PFSK-1 (cell line): ENCODE results near the gene ACIN1.

ENCODE experiments used
- FOXP2 ChIP-seq: optimal IDR thresholded peaks from 2 replicates; pipeline ENCODE3; 2011; ENCODE audit warnings: borderline replicate concordance, control low read depth, inconsistent platforms; ENCODE audit not compliant: insufficient read depth; ENCODE audit errors: extremely low read length, extremely low read depth
- POLR2AphosphoS5 ChIP-seq: IDR thresholded peaks from 2 replicates; pipeline ENCODE4 v1.6.1; 2012; ENCODE audit warnings: low read depth, mild to moderate bottlenecking, control low read depth, low read length, moderate library complexity
- SIN3A ChIP-seq: IDR thresholded peaks from 2 replicates; pipeline ENCODE4 v1.6.1; 2012; ENCODE audit warnings: mild to moderate bottlenecking, low read length, moderate library complexity, borderline replicate concordance; ENCODE audit not compliant: insufficient read depth
- TAF1 ChIP-seq: IDR thresholded peaks from 2 replicates; pipeline ENCODE4 v1.6.1; 2012; ENCODE audit warnings: low read length, control low read depth, borderline replicate concordance; ENCODE audit not compliant: insufficient read depth
- TF ChIP-seq, protein P1 (sequence below), 2 experiments: IDR thresholded peaks; 2 replicates each; pipeline versions ENCODE4 v1.6.1 to v1.8.0; 2011 to 2012; ENCODE audit warnings: low read depth in 2 of 2, low read length in 2 of 2, control low read depth in 1 of 2, inconsistent platforms in 1 of 2, mild to moderate bottlenecking in 1 of 2, moderate library complexity in 1 of 2; ENCODE audit not compliant: insufficient read depth in 1 of 2

ACIN1 gene

DNA sequence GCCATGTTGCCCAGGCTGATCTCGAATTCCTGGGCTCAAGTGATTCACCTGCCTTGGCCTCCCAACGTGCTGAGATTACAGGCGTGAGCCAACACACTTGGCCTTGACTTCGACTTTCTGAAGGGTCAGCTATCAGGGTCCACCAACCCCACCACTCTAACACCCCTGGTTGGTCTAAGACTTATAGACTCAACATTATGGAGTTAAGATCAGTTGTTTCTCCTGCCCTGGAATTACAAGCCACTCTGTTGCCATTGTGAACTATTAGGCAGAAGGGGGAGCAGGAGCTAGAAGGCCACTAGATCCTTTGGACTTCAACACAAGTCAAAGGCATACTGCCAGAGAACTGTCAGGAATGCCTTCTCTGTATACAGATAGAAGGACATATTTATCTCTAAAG is 54.8 kb downstream of the ACIN1 start:
- TF ChIP-seq TAF1 (no peak), SIN3A (no peak), POLR2AphosphoS5 (no peak)
- TF ChIP-seq, protein P1, sequence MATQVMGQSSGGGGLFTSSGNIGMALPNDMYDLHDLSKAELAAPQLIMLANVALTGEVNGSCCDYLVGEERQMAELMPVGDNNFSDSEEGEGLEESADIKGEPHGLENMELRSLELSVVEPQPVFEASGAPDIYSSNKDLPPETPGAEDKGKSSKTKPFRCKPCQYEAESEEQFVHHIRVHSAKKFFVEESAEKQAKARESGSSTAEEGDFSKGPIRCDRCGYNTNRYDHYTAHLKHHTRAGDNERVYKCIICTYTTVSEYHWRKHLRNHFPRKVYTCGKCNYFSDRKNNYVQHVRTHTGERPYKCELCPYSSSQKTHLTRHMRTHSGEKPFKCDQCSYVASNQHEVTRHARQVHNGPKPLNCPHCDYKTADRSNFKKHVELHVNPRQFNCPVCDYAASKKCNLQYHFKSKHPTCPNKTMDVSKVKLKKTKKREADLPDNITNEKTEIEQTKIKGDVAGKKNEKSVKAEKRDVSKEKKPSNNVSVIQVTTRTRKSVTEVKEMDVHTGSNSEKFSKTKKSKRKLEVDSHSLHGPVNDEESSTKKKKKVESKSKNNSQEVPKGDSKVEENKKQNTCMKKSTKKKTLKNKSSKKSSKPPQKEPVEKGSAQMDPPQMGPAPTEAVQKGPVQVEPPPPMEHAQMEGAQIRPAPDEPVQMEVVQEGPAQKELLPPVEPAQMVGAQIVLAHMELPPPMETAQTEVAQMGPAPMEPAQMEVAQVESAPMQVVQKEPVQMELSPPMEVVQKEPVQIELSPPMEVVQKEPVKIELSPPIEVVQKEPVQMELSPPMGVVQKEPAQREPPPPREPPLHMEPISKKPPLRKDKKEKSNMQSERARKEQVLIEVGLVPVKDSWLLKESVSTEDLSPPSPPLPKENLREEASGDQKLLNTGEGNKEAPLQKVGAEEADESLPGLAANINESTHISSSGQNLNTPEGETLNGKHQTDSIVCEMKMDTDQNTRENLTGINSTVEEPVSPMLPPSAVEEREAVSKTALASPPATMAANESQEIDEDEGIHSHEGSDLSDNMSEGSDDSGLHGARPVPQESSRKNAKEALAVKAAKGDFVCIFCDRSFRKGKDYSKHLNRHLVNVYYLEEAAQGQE (IDR thresholded peaks at IDR 0.05; ENCODE audit: insufficient read depth in 1 of 2, low read depth in 2 of 2, low read length in 2 of 2) = no peak

DNA sequence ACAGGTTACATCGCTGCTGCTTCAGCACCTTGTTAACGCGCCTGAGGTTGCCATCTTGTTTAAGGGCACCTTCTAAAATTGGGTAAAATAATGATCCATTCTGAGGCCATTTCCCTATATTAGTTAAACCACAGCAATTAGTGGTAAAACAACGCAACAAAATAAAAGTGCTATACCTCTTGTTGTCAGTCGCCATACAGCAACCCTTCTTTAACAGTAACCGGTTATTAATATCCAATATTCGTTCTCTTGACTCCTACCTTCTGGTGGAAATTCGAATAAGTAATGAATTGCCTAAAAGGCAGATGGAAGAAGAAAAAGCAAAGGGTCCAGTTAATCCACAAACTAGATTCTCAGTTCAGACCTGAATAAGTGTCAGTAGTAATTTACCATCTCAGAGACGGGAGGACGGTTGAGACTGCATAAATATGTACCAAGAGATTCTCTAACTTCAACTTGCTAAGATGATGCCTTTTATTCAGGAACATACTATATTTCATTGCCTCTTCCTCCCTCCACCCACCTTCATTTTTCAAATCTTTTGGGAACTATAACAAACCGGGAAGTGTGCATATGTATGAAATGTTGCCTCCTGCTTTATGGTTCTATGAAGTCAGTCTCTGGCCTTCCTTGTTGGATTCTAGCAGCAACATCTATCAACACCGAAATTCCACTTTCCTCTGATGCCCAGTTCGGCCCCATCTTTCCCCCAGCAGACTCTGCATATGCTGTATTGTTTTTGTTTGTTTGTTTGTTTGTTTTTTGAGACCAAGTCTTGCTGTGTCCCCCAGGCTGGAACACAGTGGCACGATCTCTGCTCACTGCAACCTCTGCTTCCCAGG is 59.4 kb downstream of the ACIN1 start:
- no peak for TF ChIP-seq SIN3A
- TF ChIP-seq, protein P1 (IDR thresholded peaks at IDR 0.05; ENCODE audit: insufficient read depth in 1 of 2, low read depth in 2 of 2, low read length in 2 of 2) = no peak
- TF ChIP-seq POLR2AphosphoS5 = no peak
- TF ChIP-seq FOXP2 = no peak
- TF ChIP-seq TAF1 = no peak

DNA sequence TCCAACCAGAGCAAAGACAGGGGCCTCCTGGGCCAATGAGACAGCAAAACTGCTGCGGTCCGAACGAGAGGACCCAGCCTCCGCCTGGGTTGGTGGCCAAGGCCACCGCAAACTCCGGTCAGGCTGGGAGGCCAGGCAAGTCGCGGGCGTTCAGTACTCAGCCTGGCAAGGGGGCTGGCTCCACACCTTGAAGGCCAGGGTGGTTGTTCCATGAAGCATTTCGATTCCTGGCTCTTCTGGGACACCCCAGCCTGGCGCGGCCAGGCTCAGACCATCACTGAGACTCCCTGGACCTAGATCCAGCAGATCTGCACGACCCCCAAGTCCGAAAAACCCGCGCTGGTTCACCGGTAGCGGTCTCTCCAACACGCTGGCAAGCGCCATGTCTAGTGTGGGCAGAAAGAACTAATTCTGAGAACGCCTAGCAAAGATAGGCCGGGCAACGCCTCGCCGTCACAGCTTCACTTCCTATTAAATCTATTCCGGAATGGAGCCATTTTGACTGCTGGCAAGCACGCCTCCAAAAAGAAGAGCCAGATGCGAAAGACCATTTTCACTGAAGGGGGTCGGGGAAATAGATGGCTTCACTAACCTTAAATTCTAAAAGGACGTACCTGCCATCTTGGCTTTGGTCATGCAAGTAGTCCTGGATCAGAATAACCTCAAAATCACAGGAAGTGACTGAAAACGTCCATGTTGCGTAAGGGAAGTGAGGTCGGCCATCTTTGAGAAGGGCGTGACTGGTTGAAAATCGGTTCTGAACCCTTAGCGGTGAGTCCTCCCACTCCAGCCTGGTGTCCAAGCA is 60.2 kb downstream of the ACIN1 start, which contains the start of gene PSMB5:
Gene PSMB5 (minus strand): TSS at position 403 of the 805 bp plus-strand sequence. CDS start 19 bp downstream, at position 384.
- TF ChIP-seq SIN3A (peak; percentile 18; the same call in 1 of the 2 replicates), FOXP2 (no peak), TAF1 (peak; percentile 72; the same call in 1 of the 2 replicates), POLR2AphosphoS5 (peak; percentile 66)
- TF ChIP-seq, protein P1 (IDR thresholded peaks at IDR 0.05; ENCODE audit: insufficient read depth in 1 of 2, low read depth in 2 of 2, low read length in 2 of 2) = no peak

DNA sequence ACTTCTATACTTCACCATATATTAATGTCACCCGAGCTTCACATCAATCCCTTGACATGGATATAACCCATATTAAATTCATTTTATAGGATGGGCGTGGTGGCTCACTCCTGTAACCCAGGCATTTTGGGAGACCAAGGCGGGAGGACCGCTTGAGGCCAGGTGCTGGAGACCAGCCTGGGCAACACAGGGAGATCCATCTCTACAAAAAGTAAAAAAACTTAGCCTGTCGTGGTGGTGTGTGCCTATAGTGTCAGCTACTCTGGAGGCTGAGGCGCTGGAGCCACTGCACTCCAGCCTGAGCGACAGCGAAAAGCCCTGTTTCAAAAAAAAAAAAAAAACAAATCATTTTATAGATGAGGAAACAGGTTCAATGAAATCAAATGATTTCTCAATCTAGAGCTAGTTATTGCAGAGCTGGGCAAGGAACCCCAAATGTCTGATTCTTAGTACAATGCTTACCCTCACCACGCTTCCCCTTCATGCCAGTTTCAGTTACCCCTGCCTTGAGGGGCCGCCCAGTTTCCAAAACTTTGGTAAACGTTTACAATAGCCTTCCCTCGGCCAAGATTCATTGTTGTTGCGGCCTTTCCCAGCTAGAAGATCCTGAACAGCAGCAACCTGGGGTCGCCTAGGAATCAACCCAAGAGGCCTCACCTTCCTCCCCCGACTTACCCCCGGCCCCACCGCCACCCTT is 61.0 kb downstream of the ACIN1 start:
- TF ChIP-seq, protein P1 (IDR thresholded peaks at IDR 0.05; ENCODE audit: insufficient read depth in 1 of 2, low read depth in 2 of 2, low read length in 2 of 2) = no peak
- TF ChIP-seq TAF1 (no peak), POLR2AphosphoS5 (no peak), SIN3A (no peak), FOXP2 (no peak)
